Mesendoderm (in vitro differentiated cells): ENCODE measurements around the gene LRRIQ4.

ENCODE experiments used
- DNase-seq: peaks from one replicate; pipeline ENCODE4 v3.0.0; 2013
- H2AK5ac ChIP-seq: 2 replicates; pipeline ENCODE4 v1.6.1; 2013; ENCODE audit warnings: low read length, inconsistent platforms
- H2BK120ac ChIP-seq: 2 replicates; pipeline ENCODE4 v1.6.1; 2013; ENCODE audit warnings: low read depth, mild to moderate bottlenecking, low read length, moderate library complexity, mixed read lengths
- H2BK15ac ChIP-seq: replicated peaks from 2 replicates; pipeline ENCODE4 v1.6.1; 2013; ENCODE audit warnings: low read depth, mild to moderate bottlenecking, moderate library complexity
- H2BK5ac ChIP-seq: 2 replicates; pipeline ENCODE4 v1.6.1; 2013; ENCODE audit warnings: low read length, inconsistent platforms
- H3K18ac ChIP-seq: 2 replicates; pipeline ENCODE4 v1.6.1; 2013; ENCODE audit warnings: mild to moderate bottlenecking, low read length, mixed read lengths
- H3K23ac ChIP-seq: one replicate; pipeline ENCODE4 v1.6.1; 2013; ENCODE audit warnings: low read length
- H3K27ac ChIP-seq: 2 replicates; pipeline ENCODE4 v1.5.1; 2013; ENCODE audit warnings: low read depth, mild to moderate bottlenecking, inconsistent platforms, low read length, moderate library complexity
- H3K27me3 ChIP-seq: 2 replicates; pipeline ENCODE4 v1.6.1; 2013; ENCODE audit warnings: low read length, control low read depth, mild to moderate bottlenecking, inconsistent platforms; ENCODE audit not compliant: insufficient read depth, poor library complexity
- H3K36me3 ChIP-seq: 2 replicates; pipeline ENCODE4 v1.6.1; 2013; ENCODE audit warnings: low read length, inconsistent platforms; ENCODE audit not compliant: control insufficient read depth, insufficient read depth
- H3K4ac ChIP-seq: one replicate; pipeline ENCODE4 v1.6.1; 2013; ENCODE audit warnings: low read depth, mild to moderate bottlenecking, low read length, moderate library complexity
- H3K4me1 ChIP-seq: 2 replicates; pipeline ENCODE4 v1.6.1; 2013; ENCODE audit warnings: low read depth, low read length, inconsistent platforms; ENCODE audit not compliant: control insufficient read depth
- H3K4me2 ChIP-seq: 2 replicates; pipeline ENCODE4 v1.6.1; 2013; ENCODE audit warnings: low read length
- H3K4me3 ChIP-seq: 2 replicates; pipeline ENCODE4 v1.5.1; 2013; ENCODE audit warnings: mild to moderate bottlenecking, low read length
- H3K56ac ChIP-seq: one replicate; pipeline ENCODE4 v1.6.1; 2013; ENCODE audit warnings: low read length
- H3K79me1 ChIP-seq: 2 replicates; pipeline ENCODE4 v1.6.1; 2013; ENCODE audit warnings: low read length, inconsistent platforms
- H3K79me2 ChIP-seq: 2 replicates; pipeline ENCODE4 v1.6.1; 2013; ENCODE audit warnings: mild to moderate bottlenecking, low read length; ENCODE audit not compliant: control insufficient read depth, insufficient read depth
- H3K9ac ChIP-seq: 2 replicates; pipeline ENCODE4 v1.6.1; 2013; ENCODE audit warnings: low read length, inconsistent platforms
- H4K5ac ChIP-seq: one replicate; pipeline ENCODE4 v1.6.1; 2013; ENCODE audit warnings: low read length
- H4K8ac ChIP-seq: one replicate; pipeline ENCODE4 v1.6.1; 2013; ENCODE audit warnings: low read depth, mild to moderate bottlenecking, control low read depth, low read length, moderate library complexity
- WGBS: extraction: QIAGEN DNeasy Blood & Tissue Kit; methylation state at CpG from one replicate; pipeline ENCODE4 v1.1.7; 2013; ENCODE audit warnings: low lambda C conversion rate, missing lambda C conversion rate; ENCODE audit not compliant: insufficient coverage; ENCODE audit errors: extremely low coverage; 5-methylcytosine and 5-hydroxymethylcytosine counted together

The LRRIQ4 gene

DNA sequence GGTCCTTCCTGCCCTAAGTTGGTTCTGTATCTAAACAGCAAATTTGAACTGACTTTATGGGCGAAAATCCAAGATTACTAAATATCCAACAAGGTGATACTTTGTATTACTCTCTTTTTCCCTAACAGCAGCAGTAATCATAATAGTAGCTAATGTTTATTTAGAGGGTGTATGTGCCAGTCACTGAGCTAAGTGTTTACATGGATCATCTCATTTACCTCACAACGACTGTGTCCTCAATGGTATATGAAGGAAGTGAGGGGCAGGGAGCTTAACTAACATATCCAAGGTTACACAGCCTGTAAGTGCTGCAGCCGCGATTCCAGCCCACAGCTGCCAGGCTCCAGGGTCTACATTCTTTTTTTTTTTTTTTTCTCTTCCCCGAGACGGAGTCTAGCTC is 10.3 kb downstream of the LRRIQ4 start:
- no peak for DNase-seq
- H3K4ac ChIP-seq = no peak overlapping the region
- H2BK5ac ChIP-seq = no peak overlapping the region
- no peak overlapping the region for H3K9ac ChIP-seq
- H3K79me2 ChIP-seq = no peaks in the 10 kb centered on the region
- no peaks in the 10 kb centered on the region for H3K27me3 ChIP-seq
- no peak overlapping the region for H2AK5ac ChIP-seq
- H3K36me3 ChIP-seq = no peaks in the 10 kb centered on the region
- no CpG with 5 or more reads among the region's 6 CpGs for WGBS
- no peak overlapping the region for H3K23ac ChIP-seq
- H3K56ac ChIP-seq = no peak overlapping the region
- H3K27ac ChIP-seq = no peak overlapping the region
- H4K5ac ChIP-seq = no peak overlapping the region
- no peaks in the 10 kb centered on the region for H3K4me1 ChIP-seq
- no peak overlapping the region for H2BK15ac ChIP-seq
- no peak overlapping the region for H3K4me2 ChIP-seq
- no peak overlapping the region for H3K18ac ChIP-seq
- H3K79me1 ChIP-seq = no peaks in the 10 kb centered on the region
- no peak overlapping the region for H4K8ac ChIP-seq
- H3K4me3 ChIP-seq = no peak overlapping the region
- no peak overlapping the region for H2BK120ac ChIP-seq

DNA sequence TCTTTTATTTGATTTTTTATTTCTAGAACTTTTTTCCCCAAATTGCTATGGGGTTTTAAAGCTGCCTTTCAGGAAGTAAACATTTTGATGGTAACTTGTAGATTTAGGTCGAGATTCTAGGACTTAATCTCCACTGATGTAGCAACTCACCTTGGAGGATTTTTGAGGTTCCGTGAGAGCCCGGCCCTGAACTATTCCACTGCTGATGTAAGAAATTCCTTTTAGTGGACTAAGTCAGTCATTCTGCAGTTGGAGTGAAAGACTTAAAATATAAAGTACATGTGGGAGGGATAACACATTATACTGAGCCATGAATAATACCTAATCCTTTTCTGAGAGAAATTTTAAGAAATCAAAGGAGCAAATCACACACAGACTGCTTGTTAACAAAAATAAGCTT is 12.6 kb downstream of the LRRIQ4 start:
- Histone ChIP-seq H3K9ac (no peak overlapping the region), H4K5ac (no peak overlapping the region), H2BK5ac (no peak overlapping the region), H2BK120ac (no peak overlapping the region), H3K27ac (no peak overlapping the region), H3K56ac (no peak overlapping the region), H3K18ac (no peak overlapping the region), H3K79me2 (no peaks in the 10 kb centered on the region), H3K4me3 (no peak overlapping the region), H3K4me2 (no peak overlapping the region), H3K36me3 (no peaks in the 10 kb centered on the region), H3K79me1 (no peaks in the 10 kb centered on the region), H2BK15ac (no peak overlapping the region), H2AK5ac (no peak overlapping the region), H3K23ac (no peak overlapping the region), H3K4ac (no peak overlapping the region), H3K27me3 (no peaks in the 10 kb centered on the region), H3K4me1 (no peaks in the 10 kb centered on the region), H4K8ac (no peak overlapping the region)
- DNase-seq = no peak
- WGBS = no CpG with 5 or more reads among the region's 3 CpGs

DNA sequence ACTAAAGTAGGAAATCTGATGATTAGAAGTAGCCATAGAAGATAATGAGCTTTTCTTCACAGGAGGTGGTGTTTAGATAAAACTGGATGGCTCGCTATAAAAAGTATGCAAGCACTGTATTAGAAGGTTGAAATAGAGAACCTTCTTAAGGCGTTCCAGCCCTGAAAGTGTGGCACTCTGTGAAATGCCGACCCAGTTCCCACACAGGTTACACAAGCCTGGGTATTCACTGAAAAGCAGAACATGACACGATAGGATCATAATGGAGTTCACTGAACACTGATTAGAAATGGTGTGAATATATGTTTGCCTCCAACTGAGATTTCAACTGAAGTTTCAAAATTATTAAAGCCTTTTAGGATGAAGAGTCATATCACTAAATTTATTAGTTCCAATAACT is 15.0 kb downstream of the LRRIQ4 start:
- H2AK5ac ChIP-seq = no peak overlapping the region
- H3K18ac ChIP-seq = no peak overlapping the region
- WGBS = no CpG with 5 or more reads among the region's 4 CpGs
- H3K4me3 ChIP-seq = no peak overlapping the region
- no peaks in the 10 kb centered on the region for H3K79me2 ChIP-seq
- H3K4me2 ChIP-seq = no peak overlapping the region
- H2BK120ac ChIP-seq = no peak overlapping the region
- no peak overlapping the region for H3K27ac ChIP-seq
- H3K56ac ChIP-seq = no peak overlapping the region
- H4K8ac ChIP-seq = no peak overlapping the region
- no peaks in the 10 kb centered on the region for H3K27me3 ChIP-seq
- no peak overlapping the region for H3K9ac ChIP-seq
- no peaks in the 10 kb centered on the region for H3K36me3 ChIP-seq
- no peak overlapping the region for H2BK5ac ChIP-seq
- no peaks in the 10 kb centered on the region for H3K4me1 ChIP-seq
- H3K79me1 ChIP-seq = no peaks in the 10 kb centered on the region
- no peak overlapping the region for H3K23ac ChIP-seq
- DNase-seq = no peak
- no peak overlapping the region for H3K4ac ChIP-seq
- no peak overlapping the region for H2BK15ac ChIP-seq
- no peak overlapping the region for H4K5ac ChIP-seq

DNA sequence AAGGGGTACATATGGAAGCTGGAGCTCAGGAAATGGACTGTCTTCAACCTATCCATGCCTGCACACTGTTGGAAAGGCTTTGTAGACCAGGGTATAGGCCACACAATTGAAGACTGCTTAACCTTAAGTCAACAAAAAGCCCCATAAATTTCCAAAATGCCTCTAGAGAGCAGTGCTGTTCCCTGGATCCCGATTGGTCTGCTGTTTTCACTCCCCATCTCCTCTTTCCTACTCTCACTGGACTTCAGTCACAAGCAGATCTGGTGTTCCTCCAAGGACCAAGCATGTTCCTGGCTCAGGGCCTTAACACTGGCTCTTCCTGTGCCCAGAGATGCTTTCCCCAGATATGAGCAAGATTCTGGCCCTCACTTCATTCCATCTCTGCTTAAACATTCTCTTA is 22.9 kb downstream of the LRRIQ4 start:
- Histone ChIP-seq H3K79me1 (no peaks in the 10 kb centered on the region), H4K8ac (no peak overlapping the region), H3K4me1 (no peaks in the 10 kb centered on the region), H3K79me2 (no peaks in the 10 kb centered on the region), H2BK5ac (no peak overlapping the region), H3K27me3 (no peaks in the 10 kb centered on the region), H3K4ac (no peak overlapping the region), H3K27ac (no peak overlapping the region), H3K4me3 (no peak overlapping the region), H3K9ac (no peak overlapping the region), H2BK120ac (no peak overlapping the region), H3K23ac (no peak overlapping the region), H2AK5ac (no peak overlapping the region), H3K36me3 (no peaks in the 10 kb centered on the region), H3K56ac (no peak overlapping the region), H4K5ac (no peak overlapping the region), H2BK15ac (no peak overlapping the region), H3K4me2 (no peak overlapping the region), H3K18ac (no peak overlapping the region)
- no peak for DNase-seq
- WGBS = no CpG with 5 or more reads among the region's 1 CpG

DNA sequence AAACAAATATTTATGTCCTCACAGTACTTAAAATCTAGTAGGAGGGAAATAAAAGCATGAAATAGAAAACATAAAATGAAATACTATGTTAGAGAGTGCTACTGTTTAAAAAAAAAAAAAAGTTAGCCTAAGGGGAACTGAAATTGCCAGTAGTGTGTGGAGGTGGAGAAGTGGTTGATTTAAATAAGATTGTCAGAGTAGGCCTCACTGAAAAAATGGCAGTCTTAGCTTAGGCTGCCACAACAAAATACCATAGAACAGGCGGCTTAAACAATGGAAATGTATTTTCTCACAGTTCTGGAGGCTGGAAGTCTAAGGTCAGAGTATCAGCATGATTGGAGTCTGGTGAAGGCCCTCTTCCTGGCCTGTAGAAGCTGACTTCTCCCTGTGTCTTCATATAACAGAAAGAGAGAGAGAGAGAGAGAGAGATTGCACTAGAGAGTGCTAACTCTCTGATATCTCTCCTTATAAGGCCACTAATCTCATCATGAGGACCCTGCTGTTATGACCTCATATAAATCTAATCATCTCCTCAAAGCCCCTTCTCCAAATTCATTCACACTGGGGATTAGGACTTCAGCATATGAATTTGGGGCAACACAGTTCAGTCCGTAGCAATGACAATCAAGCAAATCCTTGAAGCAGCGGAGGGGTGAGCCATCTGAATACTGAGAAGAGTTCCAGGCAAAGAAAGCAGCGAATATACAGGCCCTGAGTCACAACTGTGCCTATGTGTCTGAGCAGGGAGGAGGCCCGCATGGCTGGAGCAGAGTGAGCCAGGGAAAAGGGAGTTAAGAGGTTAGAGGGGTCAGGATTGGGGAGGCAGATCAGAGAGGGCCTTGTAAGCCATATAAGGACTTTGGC is 23.6 kb downstream of the LRRIQ4 start:
- H3K56ac ChIP-seq = no peak overlapping the region

DNA sequence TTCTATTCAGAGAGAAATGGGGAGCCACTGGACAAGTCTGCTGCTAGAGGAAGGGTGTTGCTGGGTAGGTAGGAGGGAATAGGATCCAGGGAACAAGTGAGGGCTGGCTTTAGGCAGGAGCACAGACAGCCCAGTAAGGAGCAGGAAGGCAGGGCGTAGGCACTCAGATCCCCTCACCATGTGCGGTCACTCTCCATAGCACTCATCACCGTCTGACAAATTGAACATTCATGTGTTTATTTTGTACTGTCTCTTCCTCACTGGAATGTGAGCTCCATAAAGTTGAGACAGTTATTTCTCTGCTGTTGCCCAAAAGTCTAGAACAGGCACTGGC is 24.2 kb downstream of the LRRIQ4 start:
- no peaks in the 10 kb centered on the region for H3K4me1 ChIP-seq
- no peak overlapping the region for H3K27ac ChIP-seq
- H3K9ac ChIP-seq = no peak overlapping the region
- no peak overlapping the region for H2BK5ac ChIP-seq
- no peaks in the 10 kb centered on the region for H3K27me3 ChIP-seq
- H2BK15ac ChIP-seq = no peak overlapping the region
- no peak overlapping the region for H3K23ac ChIP-seq
- H3K36me3 ChIP-seq = no peaks in the 10 kb centered on the region
- no peak overlapping the region for H3K18ac ChIP-seq
- H3K4me3 ChIP-seq = no peak overlapping the region
- no peak overlapping the region for H2AK5ac ChIP-seq
- DNase-seq = no peak
- no peak overlapping the region for H2BK120ac ChIP-seq
- no peaks in the 10 kb centered on the region for H3K79me2 ChIP-seq
- H3K4me2 ChIP-seq = no peak overlapping the region
- no peak overlapping the region for H4K8ac ChIP-seq
- H3K56ac ChIP-seq = no peak overlapping the region
- H3K79me1 ChIP-seq = no peaks in the 10 kb centered on the region
- H3K4ac ChIP-seq = no peak overlapping the region
- no peak overlapping the region for H4K5ac ChIP-seq
- WGBS = no CpG with 5 or more reads among the region's 3 CpGs

More for the DNA sequence above, 23.6 kb downstream of the LRRIQ4 start:
- Histone ChIP-seq H3K79me1 (no peaks in the 10 kb centered on the region), H3K79me2 (no peaks in the 10 kb centered on the region), H3K23ac (no peak overlapping the region), H3K18ac (no peak overlapping the region), H3K4ac (no peak overlapping the region), H3K36me3 (no peaks in the 10 kb centered on the region), H3K4me3 (no peak overlapping the region), H2AK5ac (no peak overlapping the region), H3K27me3 (no peaks in the 10 kb centered on the region), H3K4me1 (no peaks in the 10 kb centered on the region), H2BK15ac (no peak overlapping the region), H4K5ac (no peak overlapping the region), H2BK120ac (no peak overlapping the region), H3K4me2 (no peak overlapping the region), H3K9ac (no peak overlapping the region), H4K8ac (no peak overlapping the region), H3K27ac (no peak overlapping the region), H2BK5ac (no peak overlapping the region)
- DNase-seq = peak; percentile 30
- no CpG with 5 or more reads among the region's 5 CpGs for WGBS
